Astrocyte of the hippocampus (primary cell): ENCODE data around the gene FSTL1.

Source experiments
- DNase-seq: peaks from one replicate; pipeline ENCODE4 v3.0.0; 2011; ENCODE audit warnings: low read depth, low spot score

FSTL1 gene

DNA sequence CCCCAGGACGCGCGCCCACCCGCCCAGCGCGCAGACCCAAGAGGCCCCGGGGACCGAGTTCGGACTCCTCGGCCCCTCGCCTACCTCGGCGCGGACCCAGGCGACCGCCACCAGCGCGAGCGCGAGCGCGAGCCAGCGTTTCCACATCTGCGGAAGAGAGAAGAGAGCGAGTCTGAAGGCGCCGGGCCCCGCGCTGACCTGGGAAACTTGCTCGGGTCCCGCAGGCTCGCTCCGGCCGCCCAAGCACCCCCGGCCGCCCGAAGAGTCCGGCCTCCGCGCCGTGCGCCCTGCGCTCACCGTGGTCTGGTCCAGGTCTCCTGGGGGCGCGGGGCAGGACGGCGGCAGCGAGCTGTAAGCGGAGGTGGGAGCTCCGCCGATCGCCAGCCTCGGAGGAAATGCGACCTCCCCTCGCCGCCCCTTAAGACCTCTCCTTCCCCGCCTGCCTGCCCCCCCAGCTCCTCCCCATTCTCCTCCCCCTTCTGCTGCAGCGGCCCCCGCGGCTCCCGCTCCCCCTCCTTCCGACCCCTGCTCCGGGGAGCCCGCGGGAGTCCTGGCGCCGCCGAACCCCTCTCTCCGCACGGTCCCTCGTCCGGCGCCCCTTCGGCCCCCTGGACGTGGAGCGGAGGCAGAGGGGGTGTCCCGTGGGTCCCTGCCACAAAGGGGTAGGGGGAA lies at the start of gene FSTL1:
Gene FSTL1, minus strand, starts transcription at position 393 of the 672 bp plus-strand sequence. Its CDS starts 246 bp downstream, at position 147.
- peak; percentile 92 for DNase-seq

DNA sequence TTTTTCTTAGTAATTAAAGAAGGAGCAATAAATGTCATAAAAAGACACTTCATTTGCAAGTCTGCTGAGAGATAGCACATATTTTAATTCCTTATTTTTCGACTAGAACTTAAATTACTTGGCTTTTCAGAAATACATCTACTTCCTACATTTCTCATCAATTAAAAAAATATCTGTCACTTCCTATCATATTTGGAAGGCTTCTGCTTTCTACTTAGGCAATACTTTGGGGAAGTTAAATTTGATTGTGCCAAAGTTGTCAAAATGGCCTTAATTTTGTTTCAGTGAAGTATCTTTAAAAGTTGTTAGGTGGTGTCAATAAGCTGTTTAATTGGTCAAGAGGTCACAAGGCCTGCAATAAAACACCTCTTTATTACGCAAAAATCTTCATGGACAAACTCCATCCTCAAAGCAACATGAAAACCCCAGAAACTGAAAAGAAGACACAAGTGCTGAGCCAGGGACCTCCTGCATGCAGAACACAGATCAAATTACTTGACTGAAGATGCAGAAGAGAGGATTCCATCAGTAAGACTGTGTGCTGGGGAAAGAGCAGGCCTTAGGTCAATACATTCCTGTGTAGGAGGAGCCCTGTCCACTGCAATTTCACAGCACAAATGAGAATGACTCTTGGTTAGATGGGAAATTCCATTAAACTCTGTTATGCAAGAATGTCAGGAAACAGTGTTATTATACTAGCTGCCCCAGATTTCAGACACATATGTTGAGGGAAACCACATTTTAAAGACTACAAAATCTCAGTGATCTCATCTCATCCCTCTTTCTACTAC lies 48.0 kb upstream of the FSTL1 start:
- DNase-seq, result peak; percentile 86

GRCh38 chr3:120497818-120498217 lies 47.0 kb upstream of the FSTL1 start:
- DNase-seq, result peak; percentile 62

DNA sequence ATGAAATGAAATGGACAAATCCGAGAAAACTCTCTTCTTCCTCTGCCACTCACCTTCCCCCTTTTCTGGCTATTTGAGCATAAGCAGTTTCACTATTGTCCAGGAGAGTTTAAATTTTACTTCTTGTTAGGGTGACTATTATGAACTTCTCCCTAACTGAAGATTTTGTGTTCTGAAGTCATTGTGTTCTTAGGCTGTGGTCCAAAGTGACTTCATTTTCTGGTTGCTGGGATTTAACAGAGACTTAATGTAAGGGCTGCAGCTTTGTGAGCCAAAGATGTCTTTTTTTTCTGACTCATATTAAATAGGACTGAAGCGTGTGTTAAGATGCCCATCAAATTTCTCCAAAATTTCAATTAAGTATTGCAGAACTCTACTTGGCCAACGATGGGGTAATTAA lies 46.5 kb upstream of the FSTL1 start:
- DNase-seq, result peak; percentile 94

- DNase-seq, result peak; percentile 50
These were observed 45.6 kb upstream of the FSTL1 start for GRCh38 chr3:120496278-120497002.

GRCh38 chr3:120495809-120496208 lies 45.0 kb upstream of the FSTL1 start:
- no peak for DNase-seq

DNA sequence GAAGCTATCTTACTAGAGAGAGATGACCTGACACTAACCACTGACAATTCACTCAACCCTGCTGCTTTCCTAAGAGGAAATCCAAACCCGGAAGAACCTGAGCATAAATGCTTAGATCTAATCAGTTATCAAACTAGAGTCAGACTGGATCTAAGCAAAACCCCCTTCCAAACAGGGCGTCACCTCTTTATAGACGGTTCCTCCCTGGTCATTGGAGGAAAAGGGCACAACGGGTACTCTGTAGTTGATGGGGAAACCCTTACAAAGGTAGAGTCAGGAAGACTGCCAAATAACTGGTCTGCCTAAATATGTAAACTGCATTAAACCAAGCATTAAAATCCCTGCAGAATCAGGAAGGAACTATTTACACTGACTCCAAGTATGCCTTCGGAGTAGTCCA lies 41.3 kb upstream of the FSTL1 start:
- no peak for DNase-seq

DNA sequence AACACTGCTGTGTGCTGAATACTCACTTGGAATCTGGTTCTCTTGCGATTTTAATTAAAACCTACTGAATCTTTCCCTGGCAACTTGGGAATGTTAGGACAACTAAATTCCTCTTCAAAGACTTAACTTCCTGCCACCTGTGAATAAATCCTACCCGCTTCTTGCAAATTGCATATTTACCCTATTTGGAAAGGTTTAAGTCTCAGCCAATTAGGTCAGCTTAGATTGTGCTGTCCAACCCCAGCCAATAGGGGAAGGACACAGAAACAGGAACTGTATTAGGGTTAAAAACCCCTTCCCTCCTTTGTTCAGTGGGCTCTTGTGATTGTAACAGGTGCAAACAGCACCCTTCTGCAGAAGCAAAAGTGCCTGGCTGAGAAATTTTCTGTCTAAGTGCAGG lies 38.6 kb upstream of the FSTL1 start:
- DNase-seq, result no peak

DNA sequence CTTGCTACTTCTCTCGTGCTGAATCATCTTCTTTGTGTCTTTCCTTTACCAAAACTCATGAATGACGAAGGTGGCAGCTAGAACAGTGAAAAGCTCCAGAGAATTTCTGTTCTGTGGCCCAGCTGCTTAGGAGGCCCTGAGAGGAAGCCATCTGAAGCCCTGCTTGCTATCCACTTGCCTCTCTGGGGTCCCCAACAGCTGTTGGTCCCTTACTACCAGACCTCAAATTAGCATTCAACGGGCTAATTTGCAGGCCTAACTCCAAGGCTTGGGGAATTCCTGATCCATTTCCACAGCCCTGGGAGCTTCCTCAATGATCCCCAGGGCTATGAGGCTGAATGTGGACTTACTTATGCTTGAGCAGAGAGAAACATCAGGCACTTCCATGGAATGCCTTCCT lies 37.5 kb upstream of the FSTL1 start:
- no peak for DNase-seq

GRCh38 chr3:120487191-120487650 lies 36.4 kb upstream of the FSTL1 start:
- DNase-seq, result peak; percentile 71

- DNase-seq, result no peak
These were observed 30.3 kb upstream of the FSTL1 start for GRCh38 chr3:120481081-120481480.

DNA sequence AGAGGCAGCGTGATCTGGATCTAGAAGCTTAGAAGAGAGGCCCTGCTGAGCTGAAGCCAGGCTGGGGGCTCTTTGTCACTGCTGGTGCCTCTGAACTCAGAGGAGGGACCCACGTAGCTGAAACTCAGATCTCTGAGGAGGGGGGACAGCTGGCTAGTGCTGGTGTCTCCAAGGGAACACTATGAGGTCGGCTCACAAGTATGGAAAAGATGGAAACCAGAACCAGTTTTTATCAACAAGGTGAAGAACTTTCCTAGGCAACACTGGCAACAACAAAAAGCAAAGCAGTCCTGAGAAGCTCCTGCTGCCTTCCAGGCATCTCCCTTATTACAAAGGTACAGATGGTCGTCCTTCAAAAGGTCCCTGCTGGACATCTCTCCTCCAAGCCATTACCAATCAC lies 27.0 kb upstream of the FSTL1 start:
- DNase-seq, result no peak

DNA sequence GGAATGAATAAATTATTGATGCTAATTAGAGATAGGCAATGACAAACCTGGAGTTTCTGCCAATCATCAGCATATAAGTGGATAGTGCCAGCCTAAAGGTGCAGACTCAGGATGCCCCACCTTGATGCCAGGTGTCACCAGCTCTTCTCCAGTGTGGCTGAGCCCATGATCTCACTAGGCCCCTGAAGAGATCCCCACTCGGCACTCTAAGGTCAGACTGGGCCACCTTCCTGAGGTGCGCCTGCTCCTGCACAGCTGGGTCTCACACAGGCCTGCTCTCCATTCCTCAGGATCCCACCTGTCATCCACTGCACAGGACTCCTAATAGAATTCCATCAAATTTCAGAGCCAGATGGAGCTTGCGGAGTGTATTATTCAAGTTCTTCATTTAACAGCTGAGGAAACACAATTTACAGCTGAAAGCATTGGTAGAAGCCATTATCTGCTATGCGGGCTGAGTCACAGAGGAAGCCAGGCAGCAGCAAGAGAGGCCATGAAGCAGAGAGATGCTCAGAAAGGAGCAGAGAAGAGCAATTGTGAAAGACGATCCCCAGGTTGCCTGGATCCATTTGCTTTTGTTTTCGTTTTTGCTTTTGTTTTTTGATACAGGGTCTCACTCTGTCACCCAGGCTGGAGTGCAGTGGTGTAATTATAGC lies 25.1 kb upstream of the FSTL1 start:
- DNase-seq, result peak; percentile 47

DNA sequence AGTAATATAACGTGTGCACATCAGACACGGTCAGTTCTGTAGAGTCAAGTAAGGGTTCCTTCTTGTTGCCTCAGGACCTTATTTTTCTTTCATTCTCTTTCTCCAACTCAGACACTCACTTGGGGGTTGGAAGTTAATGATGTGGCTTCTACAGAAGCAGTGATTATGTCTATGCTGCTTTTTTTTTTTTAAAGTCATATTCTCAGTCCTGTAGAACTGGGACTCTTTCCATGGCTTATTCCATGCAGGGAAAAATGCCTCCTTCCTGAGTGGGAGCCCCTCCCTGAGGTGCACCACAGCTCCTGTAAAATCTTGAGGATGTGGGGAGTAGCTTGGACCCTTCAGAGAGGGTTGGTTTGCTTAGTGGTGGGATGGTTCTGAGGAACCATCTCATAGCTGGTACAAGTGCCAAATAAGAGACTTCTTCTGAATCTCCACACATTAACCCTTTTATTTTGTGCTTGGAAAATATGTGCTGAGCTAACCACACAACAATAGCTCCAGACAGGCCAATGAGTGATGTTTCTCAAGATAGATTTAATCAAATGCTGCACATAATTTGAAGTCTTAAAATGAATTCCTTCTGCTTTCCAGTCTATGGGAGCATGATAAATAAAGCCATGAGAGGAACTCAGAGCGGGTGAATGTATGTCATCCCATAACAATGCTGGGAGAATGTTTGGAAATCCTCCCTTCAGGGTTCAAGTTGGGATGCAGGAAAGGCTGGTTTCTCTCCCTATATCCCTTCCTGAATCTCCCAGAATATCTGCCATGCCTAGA lies 23.3 kb upstream of the FSTL1 start:
- peak; percentile 49 for DNase-seq

DNA sequence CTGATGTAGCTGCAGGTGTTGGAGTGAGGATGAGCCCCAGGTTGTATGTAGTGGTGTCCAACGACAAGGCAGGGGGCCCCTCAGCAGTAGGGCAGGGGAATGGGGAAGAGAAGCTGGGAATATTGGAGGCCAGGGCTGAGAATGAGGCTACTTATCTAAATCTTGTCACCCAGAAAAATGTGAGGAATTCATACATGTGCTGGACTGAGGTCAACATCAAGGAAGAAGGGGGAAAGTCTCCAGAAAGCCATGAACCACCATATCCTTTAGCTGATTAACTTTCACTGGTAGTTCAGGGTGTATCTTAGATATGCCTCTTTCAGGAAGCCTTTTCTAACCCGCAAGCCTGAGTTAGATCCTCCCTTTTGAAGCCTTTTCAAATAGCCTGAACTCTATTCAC lies 22.6 kb upstream of the FSTL1 start:
- DNase-seq, result no peak

DNA sequence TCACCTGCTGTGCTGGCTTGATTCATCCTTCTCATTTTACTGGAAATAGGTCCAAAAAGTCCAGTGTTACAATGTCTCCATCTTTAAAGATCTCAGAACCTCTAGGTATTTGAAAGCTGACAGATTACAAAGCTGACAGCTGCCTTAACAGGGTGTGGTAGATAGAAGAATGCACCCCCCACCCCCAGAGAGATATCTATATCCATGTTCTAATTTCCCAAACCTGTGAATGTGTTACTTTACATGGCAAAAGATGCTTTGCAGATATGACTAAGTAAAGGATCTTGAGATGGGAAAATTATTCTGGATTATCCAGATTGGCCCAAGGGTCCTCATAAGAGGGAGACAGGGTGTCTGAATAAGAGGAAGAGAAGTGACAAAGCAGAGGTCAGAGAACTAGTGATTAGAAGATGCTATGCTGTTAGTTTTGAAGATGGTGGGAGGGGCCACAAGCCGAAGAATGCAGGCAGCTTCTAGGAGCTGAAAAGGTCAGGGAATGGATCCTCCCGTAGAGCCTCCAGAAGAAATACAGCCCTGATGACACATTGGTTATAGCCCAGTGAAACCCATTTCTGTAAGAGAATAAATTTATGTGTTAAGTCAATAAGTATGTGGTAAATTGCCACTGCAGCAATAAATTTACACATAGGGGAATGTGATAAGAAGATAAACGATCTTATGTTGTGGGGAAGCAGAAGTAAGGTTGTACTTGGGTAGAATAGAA lies 21.5 kb upstream of the FSTL1 start:
- no peak for DNase-seq

- peak; percentile 83 for DNase-seq
These were observed 20.9 kb upstream of the FSTL1 start for GRCh38 chr3:120471643-120472042.

DNA sequence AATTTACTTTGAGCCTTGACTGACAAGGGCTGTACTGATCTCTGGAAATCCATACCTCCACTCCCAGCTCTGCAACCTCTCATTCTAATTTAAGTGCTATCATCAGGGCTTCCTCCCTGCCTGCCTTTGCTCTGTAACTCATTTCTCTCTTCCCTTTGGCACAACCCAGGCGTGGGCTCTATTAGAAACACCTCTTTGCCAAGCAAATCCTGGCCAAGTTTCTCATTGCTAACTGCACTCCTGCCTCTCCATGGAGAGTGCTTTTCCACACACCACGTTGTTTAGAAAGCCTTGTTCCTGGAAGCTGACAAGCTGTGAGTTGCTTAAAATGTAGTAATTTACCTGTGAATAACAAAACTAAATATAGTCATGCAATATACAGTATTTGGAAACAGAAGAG lies 20.1 kb upstream of the FSTL1 start:
- no peak for DNase-seq

- no peak for DNase-seq
These were observed 19.1 kb upstream of the FSTL1 start for GRCh38 chr3:120469882-120470301.

DNA sequence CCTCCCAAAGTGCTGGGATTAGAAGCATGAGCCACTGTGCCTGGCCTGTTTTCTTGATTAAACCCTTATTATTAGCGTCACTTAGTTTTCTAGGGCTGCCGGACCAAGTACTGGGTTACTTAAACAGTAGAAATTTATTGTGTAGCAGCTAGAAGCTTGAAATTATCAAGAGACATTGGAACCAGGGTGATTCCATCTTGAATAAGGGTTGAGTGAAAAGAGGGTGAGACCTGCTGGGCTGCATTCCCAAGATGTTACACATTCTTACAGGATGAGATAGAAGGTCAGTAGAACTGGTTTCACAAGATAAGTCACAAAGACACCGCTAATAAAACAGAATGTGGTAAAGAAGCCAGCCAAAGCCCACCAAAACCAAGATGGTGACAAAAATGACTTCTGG lies 18.6 kb upstream of the FSTL1 start:
- no peak for DNase-seq
